CD14-positive monocyte (primary cell): ENCODE data around the gene SEC14L2. TPM values are rescaled to one million over a fixed set of nuclear protein-coding genes. Genes with fewer than 3 reads are reported as not detected.
"Not testable (repeated sequence)": the region's sequence is repeated elsewhere in the genome, so short reads cannot be mapped to it uniquely, and the experiment has no call there.

Experiments
- DNase-seq, 3 donors: peaks; one replicate each; pipeline ENCODE4 v3.0.0-alpha.2; 2011 to 2022
- H2AFZ ChIP-seq: 2 replicates; pipeline ENCODE4 v1.6.0; 2012; ENCODE audit warnings: mild to moderate bottlenecking, low read depth, low read length, inconsistent platforms; ENCODE audit not compliant: insufficient read depth, poor library complexity, severe bottlenecking
- H3K27ac ChIP-seq, 2 donors: 1 replicate in 1 of 2; 2 replicates in 1 of 2; pipeline ENCODE4 v1.5.1; 2012 to 2013; ENCODE audit warnings: low read length in 2 of 2, control low read depth in 1 of 2, inconsistent platforms in 1 of 2, low read depth in 1 of 2, mild to moderate bottlenecking in 1 of 2
- H3K27me3 ChIP-seq, 2 donors: one replicate each; pipeline versions ENCODE4 v1.6.0 to v1.6.1; 2011 to 2013; ENCODE audit warnings: low read length in 2 of 2; ENCODE audit not compliant: control insufficient read depth in 2 of 2, insufficient read depth in 2 of 2
- H3K36me3 ChIP-seq, 2 donors: replicated peaks in 1 of 2; 1 replicate in 1 of 2; 2 replicates in 1 of 2; pipeline versions ENCODE4 v1.5.1 to v1.6.1; 2012 to 2013; ENCODE audit warnings: low read length in 2 of 2, control low read depth in 1 of 2, inconsistent platforms in 1 of 2, mild to moderate bottlenecking in 1 of 2; ENCODE audit not compliant: insufficient read depth in 2 of 2, control insufficient read depth in 1 of 2
- H3K4me1 ChIP-seq, 2 donors: 1 replicate in 1 of 2; 2 replicates in 1 of 2; pipeline versions ENCODE4 v1.5.1 to v1.6.1; 2012 to 2013; ENCODE audit warnings: low read length in 2 of 2, control low read depth in 1 of 2, inconsistent platforms in 1 of 2, mild to moderate bottlenecking in 1 of 2, moderate library complexity in 1 of 2; ENCODE audit not compliant: insufficient read depth in 2 of 2, control insufficient read depth in 1 of 2
- H3K4me2 ChIP-seq: replicated peaks from 2 replicates; pipeline ENCODE3; 2012; ENCODE audit warnings: low read length, moderate library complexity, mild to moderate bottlenecking; ENCODE audit not compliant: poor library complexity, severe bottlenecking; ENCODE audit errors: extremely low read depth
- H3K4me3 ChIP-seq, 3 experiments: fragments of 200-600 bp in 1 of 3; sonication (generic) in 1 of 3; replicated peaks in 1 of 3; 1 replicate in 2 of 3; 2 replicates in 1 of 3; pipeline ENCODE4 v1.5.1; 2011 to 2013; ENCODE audit warnings: low read length in 3 of 3, mild to moderate bottlenecking in 3 of 3, control low read depth in 2 of 3, low read depth in 2 of 3, inconsistent platforms in 1 of 3, moderate library complexity in 1 of 3
- H3K79me2 ChIP-seq: 2 replicates; pipeline ENCODE4 v1.6.0; 2012; ENCODE audit warnings: mild to moderate bottlenecking, control low read depth, inconsistent platforms, low read length, moderate library complexity; ENCODE audit not compliant: insufficient read depth
- H3K9ac ChIP-seq: 2 replicates; pipeline ENCODE4 v1.6.0; 2017; ENCODE audit warnings: low read length, mild to moderate bottlenecking; ENCODE audit not compliant: insufficient read depth, poor library complexity, severe bottlenecking
- H3K9me3 ChIP-seq, 2 donors: replicated peaks in 1 of 2; 1 replicate in 1 of 2; 2 replicates in 1 of 2; pipeline versions ENCODE4 v1.5.1 to v1.6.1; 2012 to 2013; ENCODE audit warnings: low read length in 2 of 2, control low read depth in 1 of 2; ENCODE audit not compliant: control insufficient read depth in 1 of 2, insufficient read depth in 1 of 2
- H4K20me1 ChIP-seq: 2 replicates; pipeline ENCODE4 v1.6.0; 2012; ENCODE audit warnings: mild to moderate bottlenecking, low read length, control low read depth, moderate library complexity; ENCODE audit not compliant: insufficient read depth
- H3K27ac Mint-ChIP-seq, 7 donors: one replicate each; pipeline ENCODE4 v1.8.0; 2020; ENCODE audit warnings: mild to moderate bottlenecking in 7 of 7, mixed read lengths in 7 of 7, moderate library complexity in 6 of 7, inconsistent platforms in 2 of 7
- H3K27me3 Mint-ChIP-seq, 3 donors: one replicate each; pipeline ENCODE4 v1.8.0; 2021 to 2022; ENCODE audit warnings: low read depth in 3 of 3, mild to moderate bottlenecking in 3 of 3, mixed read lengths in 3 of 3, moderate library complexity in 3 of 3, inconsistent platforms in 1 of 3
- H3K36me3 Mint-ChIP-seq, 2 donors: one replicate each; pipeline ENCODE4 v1.8.0; 2020; ENCODE audit warnings: mixed read lengths in 2 of 2, inconsistent platforms in 1 of 2, mild to moderate bottlenecking in 1 of 2
- H3K4me1 Mint-ChIP-seq: one replicate; pipeline ENCODE4 v1.8.0; 2020; ENCODE audit warnings: mild to moderate bottlenecking, mixed read lengths
- H3K4me3 Mint-ChIP-seq, 2 donors: one replicate each; pipeline ENCODE4 v1.8.0; 2020; ENCODE audit warnings: mild to moderate bottlenecking in 2 of 2, mixed read lengths in 2 of 2, moderate library complexity in 1 of 2
- H3K9me3 Mint-ChIP-seq, 7 donors: one replicate each; pipeline ENCODE4 v1.8.0; 2020 to 2022; ENCODE audit warnings: mixed read lengths in 7 of 7, mild to moderate bottlenecking in 6 of 7, moderate library complexity in 6 of 7, inconsistent platforms in 2 of 7
- CTCF ChIP-seq: fragments of 200-600 bp; IDR thresholded peaks from one replicate; pipeline ENCODE4 v1.8.0; 2022; ENCODE audit warnings: antibody characterized with exemption, mild to moderate bottlenecking
- WGBS: methylation state at CpG from one replicate; pipeline ENCODE4 v1.1.5; 2013; ENCODE audit warnings: missing lambda C conversion rate; ENCODE audit not compliant: insufficient coverage; 5-methylcytosine and 5-hydroxymethylcytosine counted together
- intact Hi-C, 2 donors: fragments of 100-400 bp; cut with micrococcal nuclease; formaldehyde crosslinking; loops; one replicate each; pipeline versions ENCODE4 v1.15.0 to v1.15.1; 2023
- polyA plus RNA-seq, 3 donors: library from polyadenylated mRNA; depleted of rRNA in 1 of 3; unstranded in 2 of 3; stranded (reverse) in 1 of 3; fragments of 300-500 nt in 2 of 3; fragments of >200 nt in 1 of 3; fragmentation: Illumina TruSeq in 2 of 3; gene quantifications; 1 replicate in 2 of 3; 2 replicates in 1 of 3; pipeline ENCODE4 v1.2.3, GENCODE V29; 2012 to 2021

Gene SEC14L2
- polyA plus RNA-seq, 3 donors = 0.03 TPM; not detected in 1

GRCh38 chr22:30459181-30460052 is 62.6 kb downstream of the SEC14L2 start:
- 40% methylated on average over 1 of the region's 4 CpGs for WGBS
- TF ChIP-seq CTCF = no peak
- H3K27ac Mint-ChIP-seq = no peak overlapping the region
- Histone ChIP-seq H3K79me2 (no peaks in the 10 kb centered on the region), H3K36me3 (no peaks in the 10 kb centered on the region), H3K9ac (no peak overlapping the region), H3K4me2 (no peak overlapping the region), H3K27ac (no peak overlapping the region), H2AFZ (no peak overlapping the region), H3K9me3 (peaks cover 0 to 10% of the 10 kb centered on the region in 2 donors), H4K20me1 (no peaks in the 10 kb centered on the region), H3K4me3 (no peak overlapping the region), H3K27me3 (peaks cover 0 to 4% of the 10 kb centered on the region in 2 donors), H3K4me1 (no peaks in the 10 kb centered on the region)
- intact Hi-C loops = no loop called here
- no peaks in the 10 kb centered on the region for H3K36me3 Mint-ChIP-seq
- H3K9me3 Mint-ChIP-seq = peaks cover 4 to 16% (median 10%) of the 10 kb centered on the region in 7 donors
- no peaks in the 10 kb centered on the region for H3K4me1 Mint-ChIP-seq
- DNase-seq = no peak
- H3K4me3 Mint-ChIP-seq = no peak overlapping the region
- peaks cover 3 to 14% (median 13%) of the 10 kb centered on the region in 3 donors for H3K27me3 Mint-ChIP-seq

GRCh38 chr22:30460147-30460546 is 63.3 kb downstream of the SEC14L2 start:
- no peak for TF ChIP-seq CTCF
- 100% methylated on average over 1 of the region's 4 CpGs for WGBS
- no peaks in the 10 kb centered on the region for H4K20me1 ChIP-seq

GRCh38 chr22:30460555-30460954 is 63.7 kb downstream of the SEC14L2 start:
- H4K20me1 ChIP-seq, H3K4me3 Mint-ChIP-seq, H3K36me3 Mint-ChIP-seq, intact Hi-C loops, H2AFZ ChIP-seq, H3K4me2 ChIP-seq, H3K79me2 ChIP-seq, H3K36me3 ChIP-seq, H3K4me1 Mint-ChIP-seq, H3K27ac ChIP-seq, DNase-seq, H3K9ac ChIP-seq, H3K27me3 ChIP-seq, H3K4me3 ChIP-seq, H3K4me1 ChIP-seq, H3K27ac Mint-ChIP-seq: not testable (repeated sequence)
- no CpG with 5 or more reads among the region's 6 CpGs for WGBS
- H3K27me3 Mint-ChIP-seq = peaks cover 6 to 22% (median 19%) of the 10 kb centered on the region in 3 donors
- peaks cover 0 to 10% of the 10 kb centered on the region in 2 donors for H3K9me3 ChIP-seq
- H3K9me3 Mint-ChIP-seq = peaks cover 7 to 17% (median 10%) of the 10 kb centered on the region in 7 donors

More at GRCh38 chr22:30460147-30460546, 63.3 kb downstream of the SEC14L2 start:
- no peak overlapping the region for H3K4me3 ChIP-seq
- H3K9ac ChIP-seq = no peak overlapping the region
- no peaks in the 10 kb centered on the region for H3K4me1 ChIP-seq
- intact Hi-C loops = no loop called here
- no peaks in the 10 kb centered on the region for H3K4me1 Mint-ChIP-seq
- peaks cover 7 to 18% (median 10%) of the 10 kb centered on the region in 7 donors for H3K9me3 Mint-ChIP-seq
- peaks cover 0 to 4% of the 10 kb centered on the region in 2 donors for H3K27me3 ChIP-seq
- no peak overlapping the region for H3K4me2 ChIP-seq
- H3K36me3 ChIP-seq = no peaks in the 10 kb centered on the region
- H3K27ac Mint-ChIP-seq = no peak overlapping the region
- peaks cover 4 to 18% (median 17%) of the 10 kb centered on the region in 3 donors for H3K27me3 Mint-ChIP-seq
- H3K4me3 Mint-ChIP-seq = no peak overlapping the region
- H3K79me2 ChIP-seq = no peaks in the 10 kb centered on the region
- H3K36me3 Mint-ChIP-seq = no peaks in the 10 kb centered on the region
- H3K9me3 ChIP-seq = peaks cover 0 to 10% of the 10 kb centered on the region in 2 donors
- DNase-seq = no peak
- H2AFZ ChIP-seq = no peak overlapping the region
- no peak overlapping the region for H3K27ac ChIP-seq
